GM21717 (cell line): ENCODE measurements around the gene HADHB.
"Not testable (repeated sequence)": the region's sequence is repeated elsewhere in the genome, so short reads cannot be mapped to it uniquely, and the experiment has no call there.

Experiments used
- ATAC-seq: cut with Tn5 transposase; IDR thresholded peaks from one replicate; pipeline ENCODE4 v1.9.1; 2021; ENCODE audit warnings: mild to moderate bottlenecking, moderate library complexity; ENCODE audit not compliant: unreplicated experiment

HADHB gene

DNA sequence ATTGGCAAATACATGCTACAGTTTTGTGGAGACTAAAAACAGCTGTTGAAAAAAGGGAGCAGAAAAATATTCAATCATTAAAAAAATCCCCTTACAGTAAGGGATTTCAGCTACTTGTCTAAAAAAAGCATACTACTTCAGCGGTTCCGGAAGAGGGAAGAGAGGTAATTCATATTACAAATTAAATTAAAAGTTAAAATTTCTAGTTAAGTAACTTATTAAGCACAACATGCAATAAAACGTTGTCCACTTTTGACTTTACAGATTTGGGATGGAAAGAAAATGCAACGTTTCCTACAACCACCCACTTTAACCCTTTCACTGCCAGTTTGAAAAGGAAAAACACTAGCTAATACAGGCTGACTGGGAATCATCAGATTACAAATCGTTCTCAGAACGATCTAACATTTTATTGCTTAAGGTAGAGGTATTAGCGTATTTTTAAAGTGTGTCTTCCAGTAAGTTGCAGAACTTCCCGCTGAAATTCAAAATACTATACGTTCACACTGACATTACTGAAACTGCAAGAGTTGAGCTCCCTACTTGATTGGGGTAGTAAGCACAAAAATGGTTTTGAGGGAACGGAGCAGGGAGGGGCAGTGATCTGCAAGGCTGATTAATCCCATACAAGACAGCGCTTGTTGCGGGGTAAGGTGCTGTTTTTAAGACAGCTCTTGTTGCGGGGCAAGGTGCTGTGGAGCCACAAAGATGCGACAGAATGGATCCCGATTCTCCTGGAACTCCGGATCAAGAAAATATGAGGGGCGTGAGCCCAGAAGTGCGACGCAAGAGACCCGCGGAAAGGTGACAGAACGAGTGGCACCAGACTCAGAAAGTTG lies 1.1 kb upstream of the HADHB start:
- no peak for ATAC-seq

DNA sequence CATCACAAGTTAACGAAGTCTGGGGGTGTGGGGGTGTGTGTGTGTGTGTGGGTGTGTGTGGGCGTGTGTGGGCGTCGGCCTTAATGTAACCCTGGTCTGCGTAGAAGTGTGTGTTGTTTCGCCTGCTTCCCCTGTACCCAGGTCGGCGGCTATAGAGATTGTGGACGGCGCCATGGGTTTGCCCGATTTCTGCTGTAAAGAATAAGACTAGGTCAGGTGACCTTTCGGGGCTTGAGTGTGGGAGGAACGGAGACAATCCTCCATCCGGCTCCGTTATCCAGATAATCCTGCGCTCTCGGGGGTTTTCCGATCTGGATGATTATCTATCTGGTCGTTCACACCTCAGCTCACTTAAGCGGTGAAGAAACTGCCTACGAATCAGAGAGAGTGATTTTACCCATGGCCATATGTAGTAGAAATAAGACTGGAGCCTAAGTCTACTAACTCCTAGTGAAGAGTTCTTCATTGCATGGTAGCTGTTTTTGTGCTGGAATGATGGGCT lies 543 bp downstream of the HADHB start:
- peak; percentile 15 for ATAC-seq

DNA sequence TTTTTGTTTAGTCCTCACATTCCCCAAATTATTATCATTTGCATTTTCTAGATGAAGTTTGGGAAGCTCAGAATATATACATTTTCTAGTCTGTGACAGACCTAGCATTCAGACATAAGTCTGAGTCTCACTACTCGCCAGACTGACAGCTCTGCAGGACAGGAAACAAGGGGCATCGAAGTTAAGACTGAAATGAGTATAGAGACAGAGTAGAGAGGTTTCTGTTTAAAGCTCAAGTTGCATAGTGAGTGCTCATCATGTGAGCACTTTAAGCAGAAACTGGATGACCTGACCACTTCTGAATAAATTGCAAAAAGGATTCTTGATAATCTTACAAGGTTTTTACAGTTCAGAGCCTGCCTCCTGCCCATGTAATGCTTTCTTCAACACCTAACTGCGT lies 1.1 kb downstream of the HADHB start:
- peak; percentile 45 for ATAC-seq

DNA sequence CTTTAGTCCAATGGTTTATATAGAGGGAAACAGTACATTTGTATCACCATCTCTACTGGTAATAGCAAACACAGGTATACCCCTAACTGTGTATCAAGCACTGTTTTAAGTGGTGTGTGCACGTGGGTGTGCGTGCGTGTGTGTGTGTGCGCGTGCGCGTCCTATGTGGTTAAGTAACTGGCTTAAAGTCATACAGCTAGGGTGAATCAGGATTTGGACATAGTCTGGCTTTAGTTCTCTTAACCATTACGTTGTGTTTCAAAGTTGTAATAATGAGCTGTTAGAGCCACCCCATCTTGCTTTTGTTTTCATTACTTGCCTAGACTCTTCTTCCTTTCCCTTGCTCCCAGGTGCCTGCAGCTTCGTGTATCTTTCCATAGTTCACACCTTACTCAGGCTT lies 2.1 kb downstream of the HADHB start:
- ATAC-seq = no peak

DNA sequence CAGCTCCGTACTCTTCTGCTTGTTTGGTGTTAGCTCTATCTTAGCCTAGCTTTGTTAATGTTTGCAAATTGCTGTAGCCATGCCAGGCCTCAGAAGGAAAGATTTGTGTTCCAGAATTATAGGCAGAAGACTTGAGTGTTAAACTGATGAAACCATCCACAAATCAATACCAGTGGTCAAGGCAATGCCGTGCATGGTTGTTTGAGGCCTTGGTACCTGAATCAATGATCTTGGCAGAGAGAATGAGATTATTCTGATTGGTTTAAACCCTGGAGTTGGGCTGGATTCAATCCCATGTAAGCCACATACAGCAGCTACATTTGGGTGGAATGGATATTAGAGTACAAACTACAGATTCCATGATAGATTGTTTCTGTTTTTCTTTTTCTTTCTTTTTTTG lies 4.9 kb downstream of the HADHB start:
- no peak for ATAC-seq

DNA sequence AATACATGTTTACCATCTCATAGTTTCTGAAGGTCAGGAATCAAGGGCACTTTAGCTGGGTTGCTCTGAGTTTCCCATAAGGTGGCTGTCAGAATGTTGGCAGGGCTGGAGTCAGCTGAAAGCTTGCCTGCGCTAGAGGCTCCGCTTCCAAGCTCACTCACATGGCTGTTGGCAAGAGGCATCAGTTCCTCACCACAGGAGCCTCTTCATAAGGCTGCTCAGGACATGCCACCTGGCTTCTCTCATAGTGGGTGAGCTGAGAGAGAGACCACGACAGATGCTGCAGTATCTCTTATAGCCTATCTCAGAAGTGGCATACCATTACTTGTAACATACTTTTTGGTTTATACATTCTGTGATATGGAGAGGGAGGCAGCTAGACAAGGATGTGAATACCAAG lies 7.2 kb downstream of the HADHB start:
- ATAC-seq = no peak

DNA sequence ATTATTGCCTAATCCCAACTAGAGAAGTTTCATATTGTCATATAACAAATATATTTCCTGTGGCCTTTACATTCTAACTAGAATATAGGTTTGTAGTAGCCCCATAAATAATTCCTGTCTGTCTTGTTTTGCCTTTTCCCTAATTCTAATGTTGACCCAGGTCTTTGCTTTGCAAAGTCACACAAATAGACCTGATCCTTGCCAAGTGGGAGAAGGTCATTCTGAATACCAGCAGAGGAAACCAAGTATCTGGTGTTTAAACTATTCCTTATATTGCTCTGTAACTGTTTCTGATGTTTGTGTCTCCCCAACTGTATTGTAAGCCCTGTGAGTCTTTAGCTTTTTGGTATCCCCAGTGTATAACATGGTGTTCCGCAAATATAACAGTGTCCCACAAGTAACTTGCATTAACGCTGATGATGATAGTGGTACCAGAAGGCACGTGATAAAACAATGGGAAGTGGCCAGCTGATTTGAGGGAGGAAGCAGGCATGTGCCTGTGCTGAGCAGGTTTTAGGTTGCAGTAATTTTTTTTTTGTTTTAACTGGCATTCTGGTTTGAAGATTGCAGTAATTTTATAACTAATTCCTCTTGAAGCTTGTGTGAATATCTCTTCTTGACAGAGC lies 11.1 kb downstream of the HADHB start:
- no peak for ATAC-seq

DNA sequence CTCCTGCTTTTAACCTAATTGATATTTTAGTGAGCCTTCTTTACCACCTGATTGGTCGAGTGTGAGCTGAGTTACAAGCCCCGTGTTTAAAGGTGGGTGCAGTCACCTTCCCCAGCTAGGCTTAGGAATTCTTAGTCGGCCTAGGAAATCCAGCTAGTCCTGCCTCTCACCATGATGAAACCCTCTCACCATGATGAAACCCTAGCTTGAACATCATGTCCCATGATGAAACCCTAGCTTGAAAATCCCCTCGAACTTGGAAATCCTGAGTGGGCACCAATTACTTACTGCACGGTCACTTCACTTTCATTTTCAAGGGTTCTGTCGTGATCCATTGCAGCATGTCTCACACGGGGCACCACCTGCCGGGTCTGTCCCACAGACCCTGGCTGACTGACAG lies 14.1 kb downstream of the HADHB start:
- not testable (repeated sequence) for ATAC-seq

DNA sequence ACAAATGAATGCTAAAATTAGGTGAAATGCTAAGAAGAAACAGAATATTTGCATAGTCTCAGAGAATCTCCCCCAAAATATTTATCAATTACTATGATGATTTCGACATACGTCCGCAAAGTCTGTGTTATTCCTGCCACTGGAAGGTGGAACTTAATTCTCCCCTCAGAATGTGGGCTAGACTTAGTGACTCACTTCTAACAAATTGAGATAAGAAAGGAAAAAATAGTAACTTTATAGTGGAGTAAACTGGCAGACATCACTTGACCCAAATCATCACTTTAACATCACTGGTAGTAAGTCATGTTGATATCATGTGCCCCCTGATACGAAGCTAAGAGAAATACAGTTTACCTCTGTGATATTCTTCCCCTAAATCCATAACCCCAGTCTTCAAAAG lies 23.5 kb downstream of the HADHB start:
- ATAC-seq = no peak

DNA sequence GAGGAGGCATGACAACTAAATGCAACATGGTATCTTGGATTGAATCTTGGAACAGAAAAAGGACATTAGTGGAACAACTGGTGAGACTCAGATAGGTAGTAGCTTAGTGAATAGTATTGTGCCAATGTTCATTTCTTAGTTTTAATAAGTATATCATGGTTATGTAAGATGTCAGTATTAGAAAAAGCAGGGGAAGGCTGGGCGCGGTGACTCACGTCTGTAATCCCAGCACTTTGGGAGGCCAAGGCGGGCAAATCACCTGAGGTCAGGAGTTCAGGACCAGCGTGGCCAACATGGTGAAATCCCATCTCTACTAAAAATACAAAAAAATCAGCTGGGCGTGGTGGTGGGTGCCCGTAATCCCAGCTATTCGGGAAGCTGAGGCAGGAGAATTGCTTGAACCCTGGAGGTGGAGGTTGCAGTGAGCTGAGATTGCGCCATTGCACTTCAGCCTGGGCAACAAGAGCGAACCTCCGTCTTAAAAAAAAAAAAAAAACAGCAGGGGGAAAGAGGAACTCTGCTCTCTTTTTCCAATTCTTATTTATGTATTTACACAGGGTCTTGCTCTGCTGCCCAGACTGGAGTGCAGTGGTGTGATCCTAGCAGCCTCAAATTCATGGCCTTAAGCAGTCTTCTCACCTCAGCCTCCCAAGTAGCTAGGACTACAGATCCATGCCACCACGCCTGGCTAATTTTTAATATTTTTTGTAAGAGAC lies 24.1 kb downstream of the HADHB start:
- ATAC-seq = not testable (repeated sequence)

DNA sequence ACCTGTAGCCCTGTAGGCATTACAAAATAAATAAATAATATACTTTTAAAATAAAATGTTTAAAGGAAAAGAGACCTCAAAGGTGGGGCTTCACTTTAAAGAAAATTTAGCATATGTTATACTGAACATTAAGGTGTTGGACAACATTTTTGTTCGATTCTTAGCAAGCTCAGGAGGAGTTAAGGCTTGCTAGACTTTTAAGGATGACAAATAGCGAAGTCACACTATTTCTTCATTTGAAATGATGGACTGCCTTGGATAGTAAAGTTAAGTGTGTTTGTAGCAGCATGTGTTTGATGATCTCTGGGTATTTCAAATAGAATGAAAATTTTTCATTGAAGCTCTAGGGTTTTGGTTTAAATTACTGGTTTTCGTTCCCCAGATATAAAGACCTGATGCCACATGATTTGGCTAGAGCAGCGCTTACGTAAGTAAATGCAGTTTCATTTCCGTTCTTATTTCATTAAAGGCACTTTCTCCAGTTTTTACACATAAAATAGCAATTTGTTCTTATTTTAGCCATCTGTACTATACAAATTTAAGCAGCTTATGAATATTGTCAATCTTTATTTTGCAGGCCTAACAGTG lies 24.9 kb downstream of the HADHB start:
- peak; percentile 52 for ATAC-seq

DNA sequence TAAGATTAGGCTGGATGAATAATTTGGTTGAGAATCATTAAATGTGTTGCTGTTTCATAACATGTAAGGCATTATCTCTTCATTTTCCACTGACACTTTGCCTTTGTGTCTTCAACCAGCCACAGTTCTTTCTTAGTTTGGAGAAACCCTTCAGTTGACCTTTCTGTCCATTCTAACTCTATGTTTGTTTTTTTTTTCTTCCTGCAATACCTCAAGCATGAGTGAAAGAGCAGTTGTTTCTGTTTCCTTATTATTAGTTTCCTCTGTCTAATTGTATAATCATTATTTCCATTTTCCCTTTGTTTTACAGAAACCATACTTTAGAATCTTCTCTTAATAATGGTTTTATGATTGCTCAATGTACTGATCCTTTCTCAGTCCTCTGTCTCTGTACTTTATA lies 25.6 kb downstream of the HADHB start:
- no peak for ATAC-seq

DNA sequence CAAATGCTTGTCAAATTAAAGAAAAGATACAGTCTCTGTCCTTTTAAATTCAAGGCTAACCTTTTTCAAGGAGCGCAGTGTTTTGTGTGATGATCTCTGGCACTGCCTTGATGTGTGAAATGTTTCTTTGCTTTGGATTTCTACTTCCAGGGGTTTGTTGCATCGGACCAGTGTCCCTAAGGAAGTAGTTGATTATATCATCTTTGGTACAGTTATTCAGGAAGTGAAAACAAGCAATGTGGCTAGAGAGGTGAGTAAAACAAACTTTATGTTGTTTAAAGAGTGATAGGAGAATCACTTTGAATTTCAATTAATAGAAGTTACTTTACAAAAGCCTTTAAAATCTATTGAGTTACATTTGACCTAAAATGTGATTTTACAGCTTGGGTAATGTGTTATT lies 28.8 kb downstream of the HADHB start:
- ATAC-seq = no peak

DNA sequence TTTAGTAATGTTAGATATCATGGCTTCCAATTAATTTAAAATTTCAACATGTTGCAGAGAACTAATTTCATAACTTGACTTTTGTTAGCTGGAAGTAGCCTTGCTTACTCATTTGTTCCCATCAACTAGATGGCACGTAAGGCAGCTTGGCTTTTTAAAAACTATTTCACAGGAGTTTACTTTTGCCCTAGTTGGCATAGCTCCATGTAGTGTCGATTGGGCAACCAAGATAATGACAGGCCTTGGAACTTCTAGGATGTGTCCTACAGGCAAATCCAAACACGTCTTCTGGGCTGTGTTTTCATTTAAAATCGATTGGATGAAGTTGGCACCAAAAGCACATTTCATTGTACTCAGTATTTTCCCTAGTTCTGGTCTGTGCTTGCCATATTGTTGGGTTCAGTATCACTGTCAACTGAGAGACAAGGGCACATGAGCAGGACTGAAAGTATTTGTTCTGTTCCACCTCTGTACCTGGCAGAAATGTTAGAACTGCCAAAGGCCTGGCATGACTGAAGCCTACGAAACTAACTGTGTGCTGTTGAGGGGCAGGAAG lies 29.4 kb downstream of the HADHB start:
- ATAC-seq = no peak

DNA sequence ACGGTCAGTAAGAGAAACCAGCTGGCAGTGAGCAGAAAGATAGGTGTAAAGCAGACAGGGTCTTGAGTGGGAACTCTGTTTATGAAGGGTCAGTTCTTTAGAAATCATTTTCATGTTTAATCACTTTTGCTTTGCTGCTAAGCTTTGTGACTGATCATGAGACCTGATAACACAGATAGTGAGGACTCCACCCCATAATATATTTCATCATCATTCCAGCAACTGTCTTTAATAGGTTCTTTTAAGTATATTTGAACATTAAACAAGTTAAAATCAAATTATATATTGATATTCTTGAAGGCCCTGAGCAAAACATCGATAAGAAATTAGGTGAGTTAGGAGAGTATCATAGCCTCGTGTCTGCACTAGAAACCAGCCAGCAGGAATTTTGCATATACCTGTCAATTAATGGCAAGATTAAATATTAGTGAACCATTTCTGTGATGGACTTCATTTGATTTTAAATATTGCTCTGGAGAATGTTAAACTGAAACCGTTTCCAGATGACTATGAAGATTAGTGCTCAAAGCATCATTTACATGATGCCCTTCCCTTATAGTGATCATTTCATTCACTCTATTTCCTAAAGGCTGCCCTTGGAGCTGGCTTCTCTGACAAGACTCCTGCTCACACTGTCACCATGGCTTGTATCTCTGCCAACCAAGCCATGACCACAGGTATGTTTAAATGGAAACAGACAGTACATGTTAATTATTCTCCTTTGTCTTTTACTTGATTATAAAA lies 31.9 kb downstream of the HADHB start:
- ATAC-seq = no peak

DNA sequence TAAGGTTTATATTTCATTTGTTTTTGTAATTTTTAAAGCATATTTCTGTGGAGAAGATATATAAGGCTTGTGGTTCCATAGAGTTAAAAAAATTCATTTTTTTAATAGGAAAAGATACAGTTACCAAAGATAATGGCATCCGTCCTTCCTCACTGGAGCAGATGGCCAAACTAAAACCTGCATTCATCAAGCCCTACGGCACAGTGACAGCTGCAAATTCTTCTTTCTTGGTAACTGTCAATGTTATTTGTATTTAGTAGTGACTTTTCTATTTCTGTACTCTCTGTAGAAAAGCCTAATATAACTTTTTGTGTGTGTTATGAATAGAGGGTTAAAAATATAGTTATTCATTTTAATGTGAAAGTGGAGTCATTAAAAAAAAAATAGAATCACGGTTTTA lies 35.1 kb downstream of the HADHB start:
- no peak for ATAC-seq

DNA sequence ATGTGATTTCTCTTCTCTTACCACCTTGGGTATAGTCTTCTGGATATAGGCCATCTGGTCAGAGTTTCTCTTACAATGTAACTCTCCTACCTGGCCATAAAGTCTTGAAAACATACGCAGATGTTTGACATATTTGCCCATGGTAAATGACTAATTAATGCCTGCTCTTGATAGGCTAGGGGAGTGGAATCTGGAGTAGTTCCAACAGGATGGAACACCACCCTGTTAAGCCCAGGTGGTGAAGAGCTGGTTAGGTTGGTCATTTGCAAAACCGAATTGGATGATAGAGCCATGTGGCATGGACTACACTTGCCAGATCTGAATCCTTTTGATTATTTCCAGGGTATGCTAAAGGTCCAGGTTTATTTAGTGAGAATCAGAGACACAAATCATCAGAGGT lies 36.5 kb downstream of the HADHB start:
- no peak for ATAC-seq

DNA sequence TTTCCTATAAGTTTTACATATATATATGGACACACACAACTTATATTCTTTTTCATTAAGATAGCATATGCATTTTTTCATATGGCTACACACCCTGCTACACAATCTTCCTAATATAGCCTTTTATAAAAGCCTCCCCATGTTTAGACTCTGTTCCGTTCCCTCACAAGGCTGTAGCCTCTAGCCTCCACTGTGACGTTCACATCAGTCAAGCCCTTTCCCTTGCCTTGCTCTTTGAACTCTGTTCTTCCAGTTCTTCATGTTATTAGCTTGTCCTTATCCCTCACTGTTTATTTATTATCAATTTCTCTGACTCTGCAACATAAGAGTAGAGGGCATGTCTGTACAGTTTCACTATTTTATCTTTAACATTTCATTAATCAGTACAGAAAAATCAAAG lies 38.9 kb downstream of the HADHB start:
- ATAC-seq = no peak

DNA sequence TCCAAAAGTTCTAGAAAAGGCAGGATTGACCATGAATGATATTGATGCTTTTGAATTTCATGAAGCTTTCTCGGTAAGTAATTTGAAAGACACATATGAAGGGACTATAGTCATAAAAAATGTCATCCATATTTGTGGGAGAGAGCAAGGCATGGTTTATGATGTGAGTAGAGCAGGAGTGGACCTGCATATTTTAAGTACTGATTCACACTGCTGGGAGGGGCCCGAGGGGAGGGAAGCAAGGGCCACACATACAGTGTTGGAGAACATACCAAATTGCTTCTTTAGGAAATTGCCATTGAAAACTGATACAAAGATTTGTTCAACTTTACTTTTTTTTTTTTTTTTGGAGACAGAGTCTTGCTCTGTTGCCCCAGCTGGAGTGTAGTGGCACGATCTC lies 39.4 kb downstream of the HADHB start:
- no peak for ATAC-seq

DNA sequence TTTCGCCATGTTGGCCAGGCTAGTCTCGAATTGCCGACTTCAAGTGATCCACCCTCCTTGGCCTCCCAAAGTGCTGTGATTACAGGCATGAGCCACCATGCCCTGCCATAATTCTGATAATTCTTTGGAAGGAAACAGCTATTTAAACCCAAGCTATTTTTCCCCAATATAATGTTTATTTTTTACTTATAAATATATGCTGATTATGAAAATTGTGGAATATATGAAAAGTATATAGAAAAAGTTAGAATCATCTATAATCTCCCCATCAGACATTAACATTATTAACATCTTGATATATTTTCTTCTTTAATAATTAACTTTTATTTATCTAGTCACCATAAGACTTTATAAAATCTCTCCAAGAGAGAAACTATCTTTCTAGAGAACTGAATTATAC lies 41.2 kb downstream of the HADHB start:
- no peak for ATAC-seq
